PC-3 (cell line): ENCODE measurements around the gene NPHS2.

Experiments used
- CTCF ChIP-seq: fragments of 300-600 bp; sonication (generic); conservative IDR thresholded peaks from 2 replicates; pipeline ENCODE4 v1.5.1; 2017; ENCODE audit warnings: antibody characterized with exemption, low read depth, mild to moderate bottlenecking, low read length
- EZH2 ChIP-seq: fragments of 300-600 bp; sonication (generic); IDR thresholded peaks from one replicate; pipeline ENCODE4 v1.6.1; 2017; ENCODE audit warnings: antibody characterized with exemption, mild to moderate bottlenecking, low read length; ENCODE audit not compliant: unreplicated experiment

- TF ChIP-seq CTCF, result no peak
- TF ChIP-seq EZH2, result no peak
These were observed 58.6 kb downstream of the NPHS2 start for GRCh38 chr1:179516976-179517705.
